ENCODE data around the gene MAPRE2. TPM values are rescaled to one million over a fixed set of nuclear protein-coding genes. Genes with fewer than 3 reads are reported as not detected.

The MAPRE2 gene
- total and polyA plus RNA-seq, 9 donors: 16.2 to 59.9 (median 27.8) TPM

DNA sequence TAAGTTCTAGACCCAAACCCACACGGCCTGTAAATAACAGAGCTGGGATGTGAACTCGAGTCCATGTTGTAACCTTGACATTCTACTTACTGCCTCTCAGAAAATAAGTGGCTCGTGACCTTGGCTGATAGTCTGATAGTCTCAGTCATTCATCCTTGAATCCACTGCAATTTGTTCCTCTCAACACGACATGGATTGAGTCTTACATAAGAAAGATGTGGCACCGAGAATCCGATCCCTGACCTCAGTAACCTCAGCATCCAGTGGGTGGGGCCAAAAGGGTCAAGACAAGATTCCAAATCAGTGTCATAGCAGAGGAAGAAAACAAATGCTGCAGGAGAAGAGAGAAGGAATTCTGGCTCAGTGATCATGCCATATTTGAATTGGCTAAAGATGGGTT, 97.6 kb downstream of the MAPRE2 start:
- no peak for TF ChIP-seq POLR2A (IDR thresholded peaks at IDR 0.05)
- TF ChIP-seq, protein P1, sequence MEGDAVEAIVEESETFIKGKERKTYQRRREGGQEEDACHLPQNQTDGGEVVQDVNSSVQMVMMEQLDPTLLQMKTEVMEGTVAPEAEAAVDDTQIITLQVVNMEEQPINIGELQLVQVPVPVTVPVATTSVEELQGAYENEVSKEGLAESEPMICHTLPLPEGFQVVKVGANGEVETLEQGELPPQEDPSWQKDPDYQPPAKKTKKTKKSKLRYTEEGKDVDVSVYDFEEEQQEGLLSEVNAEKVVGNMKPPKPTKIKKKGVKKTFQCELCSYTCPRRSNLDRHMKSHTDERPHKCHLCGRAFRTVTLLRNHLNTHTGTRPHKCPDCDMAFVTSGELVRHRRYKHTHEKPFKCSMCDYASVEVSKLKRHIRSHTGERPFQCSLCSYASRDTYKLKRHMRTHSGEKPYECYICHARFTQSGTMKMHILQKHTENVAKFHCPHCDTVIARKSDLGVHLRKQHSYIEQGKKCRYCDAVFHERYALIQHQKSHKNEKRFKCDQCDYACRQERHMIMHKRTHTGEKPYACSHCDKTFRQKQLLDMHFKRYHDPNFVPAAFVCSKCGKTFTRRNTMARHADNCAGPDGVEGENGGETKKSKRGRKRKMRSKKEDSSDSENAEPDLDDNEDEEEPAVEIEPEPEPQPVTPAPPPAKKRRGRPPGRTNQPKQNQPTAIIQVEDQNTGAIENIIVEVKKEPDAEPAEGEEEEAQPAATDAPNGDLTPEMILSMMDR (IDR thresholded peaks at IDR 0.05): no peak
- TF ChIP-seq EP300 (IDR thresholded peaks at IDR 0.05): no peak
- Histone ChIP-seq H3K4me1 (ENCODE audit: insufficient read depth) (no peaks in the 10 kb centered on the region), H3K4me3 (no peak overlapping the region), H3K36me3 (no peaks in the 10 kb centered on the region), H3K9me3 (no peaks in the 10 kb centered on the region), H3K27me3 (no peaks in the 10 kb centered on the region), H3K27ac (no peak overlapping the region)
- WGBS, 3 donors: 46 to 54% (median 52%) methylated on average over 6 of the region's 6 CpGs
- DNase-seq: no peak
- intact Hi-C loops (cut with DNase I): loop anchor here in 2 of 4 donors (5.0 to 10.0 kb wide), 2 partner anchors 114 to 131 kb away; no protein-coding TSS in a partner anchor

DNA sequence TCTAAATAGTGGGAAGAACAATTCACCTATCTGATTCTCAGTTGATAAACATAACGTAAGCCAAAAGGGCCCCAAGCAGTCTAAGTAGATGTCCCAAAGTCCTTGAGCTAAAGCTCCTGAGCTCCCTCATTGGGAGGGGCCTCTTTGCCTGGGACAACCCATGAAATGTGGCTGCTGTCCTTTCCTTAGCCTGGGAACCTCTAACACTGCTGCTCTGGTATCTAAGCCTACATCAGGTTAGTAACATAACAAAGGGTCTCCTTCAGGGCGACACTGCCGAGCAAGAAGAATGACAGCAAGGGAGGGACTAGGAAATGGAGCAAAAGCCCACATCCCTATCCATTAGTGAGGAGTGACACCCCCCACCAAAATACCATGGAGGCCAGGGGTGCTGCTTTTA, 98.3 kb downstream of the MAPRE2 start:
- no peak overlapping the region for H3K4me3 ChIP-seq
- no peaks in the 10 kb centered on the region for H3K27me3 ChIP-seq
- no peak for DNase-seq
- TF ChIP-seq POLR2A (IDR thresholded peaks at IDR 0.05): no peak
- TF ChIP-seq EP300 (IDR thresholded peaks at IDR 0.05): no peak
- TF ChIP-seq, protein P1 (IDR thresholded peaks at IDR 0.05): no peak
- H3K4me1 ChIP-seq (ENCODE audit: insufficient read depth): peaks cover 2% of the 10 kb centered on the region
- no peaks in the 10 kb centered on the region for H3K36me3 ChIP-seq
- 89 to 94% (median 91%) methylated on average over 3 of the region's 3 CpGs for WGBS, 3 donors
- H3K9me3 ChIP-seq: no peaks in the 10 kb centered on the region
- intact Hi-C loops (cut with DNase I): loop anchor here in 2 of 4 donors (5.0 to 10.0 kb wide), 2 partner anchors 115 to 132 kb away; no protein-coding TSS in a partner anchor
- no peak overlapping the region for H3K27ac ChIP-seq

DNA sequence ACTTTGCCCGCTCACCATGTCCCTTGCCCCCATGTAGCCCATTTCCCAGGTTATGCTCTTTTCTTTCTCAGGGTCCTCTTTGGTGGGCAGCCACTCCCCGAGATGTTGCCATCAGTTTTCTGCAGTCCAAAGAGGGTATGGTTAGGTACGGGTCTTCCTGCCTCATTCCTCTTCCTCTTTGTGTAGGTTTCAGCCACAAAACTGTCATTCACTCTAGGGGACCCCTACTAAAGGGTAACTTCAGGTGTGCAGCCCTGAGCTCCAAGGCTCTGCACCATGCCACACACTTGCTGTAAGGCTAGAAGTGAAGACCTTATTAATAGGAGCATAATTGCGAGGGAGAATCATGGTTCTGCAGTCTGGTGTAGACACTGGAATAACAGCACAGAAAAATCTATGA, 99.9 kb downstream of the MAPRE2 start:
- WGBS, 3 donors: 93 to 95% (median 94%) methylated on average over 4 of the region's 4 CpGs
- intact Hi-C loops (cut with DNase I): loop anchor here in 3 of 4 donors (5.0 to 10.0 kb wide), 2 partner anchors 134 to 136 kb away; no protein-coding TSS in a partner anchor
- Histone ChIP-seq H3K27ac (no peak overlapping the region), H3K9me3 (no peaks in the 10 kb centered on the region), H3K27me3 (no peaks in the 10 kb centered on the region), H3K4me1 (ENCODE audit: insufficient read depth) (peaks cover 2% of the 10 kb centered on the region), H3K36me3 (no peaks in the 10 kb centered on the region), H3K4me3 (no peak overlapping the region)
- TF ChIP-seq EP300 (IDR thresholded peaks at IDR 0.05): no peak
- TF ChIP-seq, protein P1 (IDR thresholded peaks at IDR 0.05): no peak
- no peak for DNase-seq

DNA sequence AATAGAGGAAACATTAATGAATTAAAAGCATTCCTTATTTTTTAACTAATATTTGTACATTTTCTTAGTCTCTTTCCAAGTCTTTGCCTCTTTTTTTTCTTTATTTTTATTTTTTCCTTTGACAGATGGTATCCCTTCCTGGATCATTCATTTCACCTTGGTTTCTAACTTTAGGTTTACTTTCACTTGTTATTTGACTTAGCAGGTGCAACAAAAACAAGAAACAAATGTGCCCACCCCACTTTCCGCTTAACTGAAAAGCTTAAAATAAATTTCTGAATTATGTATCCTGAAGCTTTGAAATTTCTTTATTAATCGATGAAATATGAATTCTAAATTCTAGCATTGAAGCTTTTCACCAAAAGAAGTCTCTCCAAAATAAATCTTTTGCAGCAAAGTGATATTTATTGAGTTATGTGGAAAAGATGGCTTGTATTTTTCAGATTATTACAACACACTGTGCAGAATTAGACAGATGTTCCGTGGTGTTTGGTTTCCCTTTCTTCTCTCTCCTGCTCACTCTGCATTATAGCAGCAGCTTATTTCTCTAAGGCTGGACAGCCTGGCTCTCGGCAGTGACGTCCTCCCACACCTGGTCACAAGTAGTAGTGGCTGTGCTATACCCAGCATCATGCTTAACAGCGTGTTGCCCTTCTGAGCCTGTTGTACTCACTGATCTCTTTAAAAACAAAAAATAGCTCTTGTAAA, 100.5 kb downstream of the MAPRE2 start:
- Histone ChIP-seq H3K4me1 (ENCODE audit: insufficient read depth) (peaks cover 2% of the 10 kb centered on the region), H3K36me3 (no peaks in the 10 kb centered on the region), H3K27me3 (no peaks in the 10 kb centered on the region), H3K9me3 (no peaks in the 10 kb centered on the region), H3K4me3 (no peak overlapping the region), H3K27ac (no peak overlapping the region)
- no peak for TF ChIP-seq EP300 (IDR thresholded peaks at IDR 0.05)
- TF ChIP-seq POLR2A (IDR thresholded peaks at IDR 0.05): no peak
- TF ChIP-seq, protein P1 (IDR thresholded peaks at IDR 0.05): no peak
- 89 to 92% (median 91%) methylated on average over 6 of the region's 6 CpGs for WGBS, 3 donors
- DNase-seq: no peak
- intact Hi-C loops (cut with DNase I): loop anchor here in 3 of 4 donors (5.0 to 10.0 kb wide), 2 partner anchors 134 to 137 kb away; no protein-coding TSS in a partner anchor
